ENCODE measurements around the gene ALPL.

GRCh38 chr1:21576031-21576797 lies 67.0 kb downstream of the ALPL start:
- TF ChIP-seq CTCF (conservative IDR thresholded peaks at IDR 0.05 in 1 of 2, IDR thresholded peaks at IDR 0.05 in 1 of 2; ENCODE audit: extremely low read depth in 1 of 2, insufficient read depth in 1 of 2, low read depth in 1 of 2, low read length in 2 of 2) (no peak), EZH2 (IDR thresholded peaks at IDR 0.05; ENCODE audit: borderline replicate concordance, low read length) (no peak)

All from mammary epithelial cell (primary cell).